ENCODE results near the gene AQP2. TPM values are rescaled to one million over a fixed set of nuclear protein-coding genes. Genes with fewer than 3 reads are reported as not detected.

The AQP2 gene
- total and polyA plus RNA-seq, 2 of the 4 experiments (the other 2 are of a cell fraction): not detected

DNA sequence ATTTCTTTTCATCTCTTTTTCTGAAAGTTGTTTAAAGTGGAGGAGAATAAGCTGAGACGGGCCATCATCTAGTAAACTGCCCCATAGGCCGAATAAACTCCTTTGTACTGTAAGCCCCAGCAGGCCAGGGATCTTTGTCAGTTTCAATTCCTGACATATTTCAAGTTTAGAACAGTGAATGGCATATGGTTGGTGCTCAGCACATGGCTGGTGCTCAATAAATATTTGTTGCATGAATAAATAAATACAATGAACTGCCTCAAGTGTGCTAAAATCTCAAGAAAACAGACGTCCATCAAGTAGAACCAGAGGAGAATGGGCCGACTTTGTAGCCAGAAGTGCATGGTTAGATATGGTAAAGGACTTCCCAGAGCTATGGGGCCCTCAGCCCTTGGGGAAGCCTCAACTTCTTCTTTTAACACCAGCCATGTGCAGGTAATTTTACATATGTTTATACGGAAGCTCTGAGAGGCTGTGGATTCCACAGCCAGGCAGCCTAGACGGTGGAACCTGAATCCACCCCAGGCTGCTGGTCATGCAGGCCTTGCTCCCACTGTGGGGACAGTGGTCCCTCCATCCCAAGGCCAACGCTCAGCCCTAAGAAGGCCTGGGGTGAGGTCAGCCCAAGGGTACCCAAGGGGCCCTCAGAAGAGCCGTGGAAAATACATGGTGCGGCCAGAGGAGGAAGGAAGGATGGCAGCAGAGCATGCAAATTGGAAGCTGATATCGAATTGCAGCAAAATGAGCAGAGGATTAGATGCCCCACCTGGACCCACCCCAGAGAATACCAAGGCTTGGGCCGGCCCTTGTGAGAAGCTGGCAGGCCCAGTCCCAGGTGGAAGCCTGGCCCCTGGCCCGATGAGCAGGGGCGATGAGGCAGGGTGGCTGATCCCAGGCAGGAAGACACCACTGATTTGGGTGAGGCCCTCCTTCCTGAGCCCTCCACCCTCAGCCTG is 8.7 kb upstream of the AQP2 start:
- H2AFZ ChIP-seq (replicated peaks; ENCODE audit: low read length, poor library complexity): no peak overlapping the region
- no peak overlapping the region for H2BK120ac ChIP-seq (ENCODE audit: low read depth, low read length)
- H3K9me3 ChIP-seq (ENCODE audit: control insufficient read depth, insufficient read depth, low read length): no peaks in the 10 kb centered on the region
- ChIA-PET POLR2A (ENCODE audit: unreplicated experiment) (no interaction called here), CTCF (interaction anchor here (1.2 kb wide), 1 partner anchor 11 kb away, joined by 3 read pairs; no protein-coding TSS in a partner anchor)
- 0 out of 2 replicates have a peak, but pooled peaks cover 3% of the 10 kb centered on the region for H3K9me1 ChIP-seq (ENCODE audit: insufficient read depth, low read length)
- H3K4me3 ChIP-seq (ENCODE audit: insufficient read depth, low read depth, low read length): no peak overlapping the region
- ATAC-seq (ENCODE audit: low read depth) (no peak), DNase-seq (no peak)
- no peak overlapping the region for H2BK20ac ChIP-seq (ENCODE audit: low read depth, low read length)
- no peak overlapping the region for H2AK9ac ChIP-seq (replicated peaks; ENCODE audit: low read depth, low read length, poor library complexity)
- no peak overlapping the region for H4K5ac ChIP-seq (ENCODE audit: low read depth, low read length)
- H3K27ac ChIP-seq (ENCODE audit: insufficient read depth, low read length): no peak overlapping the region
- H3K56ac ChIP-seq (ENCODE audit: extremely low read depth, insufficient read depth, low read length): no peak overlapping the region
- H4K20me1 ChIP-seq (ENCODE audit: insufficient read depth, low read length): no peaks in the 10 kb centered on the region
- no peak overlapping the region for H2AK5ac ChIP-seq (ENCODE audit: low read depth, low read length)
- no peak overlapping the region for H3K4ac ChIP-seq (ENCODE audit: low read depth, low read length)
- H2BK15ac ChIP-seq (ENCODE audit: low read depth, low read length): no peak overlapping the region
- intact Hi-C loops (cut with micrococcal nuclease): no loop called here
- no peak overlapping the region for H3K14ac ChIP-seq (replicated peaks; ENCODE audit: low read depth, low read length)
- no peak overlapping the region for H3K4me2 ChIP-seq (ENCODE audit: low read depth, low read length)
- no peak overlapping the region for H2BK5ac ChIP-seq (ENCODE audit: low read depth, low read length, poor library complexity, severe bottlenecking)
- H4K8ac ChIP-seq (ENCODE audit: low read depth in 2 of 2, low read length in 2 of 2): no peak overlapping the region
- no peak overlapping the region for H3K23ac ChIP-seq (ENCODE audit: low read depth, low read length)
- H4K91ac ChIP-seq (ENCODE audit: insufficient read depth, low read depth, low read length): no peak overlapping the region
- in situ Hi-C loops (cut with MboI; ENCODE audit: low sequenced_read_pairs): no loop called here
- H3K4me1 ChIP-seq (ENCODE audit: control insufficient read depth, insufficient read depth, low read length): no peaks in the 10 kb centered on the region; the same call in 1 of the 2 replicates
- dilution Hi-C loops (cut with HindIII; ENCODE audit: low sequenced_read_pairs, unreplicated experiment): no loop called here
- WGBS, 2 experiments (ENCODE audit: extremely low coverage in 2 of 2, insufficient read length in 1 of 2): 100% methylated on average over 1 of the region's 13 CpGs; no CpG with 5 or more reads in 1 of the 2 experiments
- no TSS peak for BruUV-seq (replicated peaks)
- TF ChIP-seq POLR2A (IDR thresholded peaks at IDR 0.05; ENCODE audit: low read depth, low read length): no peak
- no peak for TF ChIP-seq RCOR1 (IDR thresholded peaks at IDR 0.05; ENCODE audit: insufficient replicate concordance, low read length)
- TF ChIP-seq MXI1 (IDR thresholded peaks at IDR 0.05; ENCODE audit: borderline replicate concordance, low read depth, low read length): no peak
- TF ChIP-seq, protein P1, sequence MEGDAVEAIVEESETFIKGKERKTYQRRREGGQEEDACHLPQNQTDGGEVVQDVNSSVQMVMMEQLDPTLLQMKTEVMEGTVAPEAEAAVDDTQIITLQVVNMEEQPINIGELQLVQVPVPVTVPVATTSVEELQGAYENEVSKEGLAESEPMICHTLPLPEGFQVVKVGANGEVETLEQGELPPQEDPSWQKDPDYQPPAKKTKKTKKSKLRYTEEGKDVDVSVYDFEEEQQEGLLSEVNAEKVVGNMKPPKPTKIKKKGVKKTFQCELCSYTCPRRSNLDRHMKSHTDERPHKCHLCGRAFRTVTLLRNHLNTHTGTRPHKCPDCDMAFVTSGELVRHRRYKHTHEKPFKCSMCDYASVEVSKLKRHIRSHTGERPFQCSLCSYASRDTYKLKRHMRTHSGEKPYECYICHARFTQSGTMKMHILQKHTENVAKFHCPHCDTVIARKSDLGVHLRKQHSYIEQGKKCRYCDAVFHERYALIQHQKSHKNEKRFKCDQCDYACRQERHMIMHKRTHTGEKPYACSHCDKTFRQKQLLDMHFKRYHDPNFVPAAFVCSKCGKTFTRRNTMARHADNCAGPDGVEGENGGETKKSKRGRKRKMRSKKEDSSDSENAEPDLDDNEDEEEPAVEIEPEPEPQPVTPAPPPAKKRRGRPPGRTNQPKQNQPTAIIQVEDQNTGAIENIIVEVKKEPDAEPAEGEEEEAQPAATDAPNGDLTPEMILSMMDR (conservative IDR thresholded peaks at IDR 0.05; ENCODE audit: low read depth, low read length): no peak
- TF ChIP-seq USF2 (IDR thresholded peaks at IDR 0.05; ENCODE audit: low read depth, low read length): no peak
- no peak overlapping the region for H3K18ac ChIP-seq (ENCODE audit: low read depth, low read length)
- H3K27me3 ChIP-seq (ENCODE audit: control insufficient read depth, insufficient read depth, low read length): no peaks in the 10 kb centered on the region
- H3K9ac ChIP-seq (ENCODE audit: low read depth, low read length): no peak overlapping the region
- no peaks in the 10 kb centered on the region for H3K79me1 ChIP-seq (ENCODE audit: low read depth in 1 of 2, low read length in 2 of 2)
- H3K36me3 ChIP-seq (ENCODE audit: control insufficient read depth, insufficient read depth, low read length): no peaks in the 10 kb centered on the region

Data from IMR-90 (cell line).